HG02885 (cell line): ENCODE data around the gene TMCC1.
"Not testable (repeated sequence)": the region's sequence is repeated elsewhere in the genome, so short reads cannot be mapped to it uniquely, and the experiment has no call there.

Source experiments
- ATAC-seq: cut with Tn5 transposase; IDR thresholded peaks from one replicate; pipeline ENCODE4 v1.9.1; 2021; ENCODE audit warnings: mild to moderate bottlenecking; ENCODE audit not compliant: unreplicated experiment, poor library complexity

Gene TMCC1

DNA sequence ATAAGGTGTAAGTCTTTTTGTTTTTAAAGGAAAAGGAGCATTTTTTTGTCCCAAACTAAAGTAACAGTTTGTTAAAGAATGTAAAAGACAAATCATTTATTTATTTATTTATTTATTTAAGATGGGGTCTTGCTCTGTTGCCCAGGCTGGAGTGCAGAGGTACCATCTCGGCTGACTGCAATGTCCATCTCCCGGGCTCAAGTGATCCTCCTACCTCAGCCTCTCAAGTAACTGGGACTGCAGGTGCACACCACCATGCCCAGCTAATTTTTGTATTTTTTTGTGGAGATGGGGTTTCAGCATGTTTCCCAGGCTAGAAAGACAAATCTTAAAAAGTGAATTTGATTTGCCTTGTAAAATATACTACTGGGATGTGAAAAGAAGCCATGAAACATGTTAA is 200.8 kb downstream of the TMCC1 start:
- ATAC-seq = no peak

DNA sequence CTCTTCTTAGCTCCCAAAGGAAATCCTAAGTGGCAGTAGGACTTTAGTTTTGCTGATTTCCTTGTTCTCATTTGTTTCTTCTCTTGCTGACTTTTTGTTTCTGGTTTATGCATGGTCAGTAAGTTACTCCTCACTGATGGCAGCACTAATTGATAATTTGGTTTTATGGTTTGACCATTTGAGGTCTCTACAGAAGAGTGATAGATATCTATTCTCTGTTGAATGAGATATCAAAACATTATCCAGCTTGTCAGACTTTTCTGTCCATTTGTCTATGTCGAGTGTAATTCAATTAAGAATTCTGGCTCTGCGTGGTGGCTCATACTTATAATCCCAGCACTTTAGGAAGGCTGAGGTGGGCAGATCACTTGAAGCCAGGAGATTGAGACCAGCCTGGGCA is 202.5 kb downstream of the TMCC1 start:
- ATAC-seq = no peak

DNA sequence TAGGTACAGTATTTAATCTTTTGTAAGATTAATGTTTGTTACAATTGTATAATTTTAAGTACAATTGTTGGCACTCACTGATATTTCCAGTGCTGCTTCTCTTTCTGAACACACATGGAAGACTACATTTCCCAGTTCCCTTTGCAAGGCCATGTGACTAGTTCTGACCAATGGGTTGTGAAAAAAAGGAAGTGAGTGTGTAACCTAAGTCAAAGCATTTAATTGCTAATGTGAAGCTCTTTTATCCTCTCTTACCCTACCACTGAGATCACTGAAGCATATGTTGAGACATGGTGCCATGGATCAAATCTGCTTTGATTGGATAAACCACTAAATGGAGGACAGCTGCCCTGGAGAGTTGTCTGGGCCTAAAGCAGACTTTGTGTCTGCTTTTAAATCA is 203.1 kb downstream of the TMCC1 start:
- ATAC-seq = peak; percentile 85

DNA sequence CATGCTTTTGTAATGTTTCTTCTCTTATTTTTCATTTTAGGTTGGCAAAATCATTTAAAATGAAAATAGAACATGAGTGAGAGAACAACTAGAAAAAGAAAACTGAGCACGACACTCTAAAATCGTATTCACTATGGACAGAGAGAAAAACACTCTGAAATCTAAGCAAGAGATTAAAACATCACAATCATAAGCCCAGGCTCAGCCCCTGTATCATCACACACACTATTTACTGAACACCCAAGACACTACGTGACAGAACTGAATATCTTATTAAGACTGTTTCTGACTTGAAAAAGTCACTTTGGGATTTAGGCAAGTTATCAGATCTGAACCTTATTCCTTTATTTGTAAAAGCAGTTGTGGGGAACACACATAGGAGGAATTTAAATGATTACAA is 204.5 kb downstream of the TMCC1 start:
- no peak for ATAC-seq

DNA sequence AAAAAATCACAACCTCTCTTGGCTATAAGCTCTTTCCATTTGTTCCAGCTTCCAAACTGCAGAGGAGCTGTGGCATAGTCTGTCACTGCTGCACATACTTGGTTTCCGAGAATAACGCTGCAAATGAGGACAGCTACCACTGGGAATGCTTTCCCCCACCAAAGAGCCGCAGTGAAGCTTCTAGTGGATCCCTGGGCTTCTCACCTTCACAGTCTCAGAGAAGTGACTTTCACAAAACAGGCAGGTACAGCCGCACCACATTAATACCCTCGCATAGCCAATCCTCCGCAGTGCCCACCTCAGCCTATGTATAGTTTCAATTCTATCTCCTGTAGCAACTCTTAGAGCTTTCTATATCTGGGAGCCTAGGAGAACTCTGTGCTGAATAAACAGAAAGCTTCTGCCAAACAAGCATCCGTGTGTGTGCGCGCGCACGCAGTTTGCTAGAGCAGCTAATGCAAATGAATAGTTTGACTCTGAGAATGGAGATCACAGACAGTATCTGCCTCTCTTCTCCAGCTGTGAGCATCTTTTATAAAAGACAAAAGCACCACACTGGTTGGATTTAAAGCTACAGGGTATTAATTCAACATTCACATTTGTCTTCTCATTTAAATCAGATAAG is 205.1 kb downstream of the TMCC1 start:
- ATAC-seq = no peak

DNA sequence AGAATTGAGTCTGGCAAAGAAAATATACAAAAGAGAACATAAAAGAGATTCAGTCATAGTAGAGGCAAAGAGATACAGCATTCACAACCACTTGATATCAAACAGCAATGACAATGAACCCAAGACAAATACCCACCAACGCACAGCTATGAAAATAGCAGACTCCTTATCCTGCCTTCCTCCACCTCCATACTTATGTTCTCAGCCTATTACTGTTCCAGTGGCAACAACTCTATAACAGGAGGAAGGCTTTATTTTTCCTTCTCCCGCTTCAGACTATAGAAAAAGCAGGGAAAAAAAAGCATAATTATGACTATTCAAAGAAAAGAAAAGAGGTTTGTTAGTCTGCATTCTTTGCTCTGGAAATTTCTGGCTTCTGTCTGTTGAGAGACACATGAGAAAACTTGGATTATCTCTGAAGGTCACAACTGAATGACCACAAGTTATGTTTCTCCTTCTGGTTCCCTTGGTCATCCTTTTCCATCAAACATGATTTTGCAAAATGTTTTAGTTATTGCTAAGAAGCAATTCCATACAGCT is 205.9 kb downstream of the TMCC1 start:
- no peak for ATAC-seq

DNA sequence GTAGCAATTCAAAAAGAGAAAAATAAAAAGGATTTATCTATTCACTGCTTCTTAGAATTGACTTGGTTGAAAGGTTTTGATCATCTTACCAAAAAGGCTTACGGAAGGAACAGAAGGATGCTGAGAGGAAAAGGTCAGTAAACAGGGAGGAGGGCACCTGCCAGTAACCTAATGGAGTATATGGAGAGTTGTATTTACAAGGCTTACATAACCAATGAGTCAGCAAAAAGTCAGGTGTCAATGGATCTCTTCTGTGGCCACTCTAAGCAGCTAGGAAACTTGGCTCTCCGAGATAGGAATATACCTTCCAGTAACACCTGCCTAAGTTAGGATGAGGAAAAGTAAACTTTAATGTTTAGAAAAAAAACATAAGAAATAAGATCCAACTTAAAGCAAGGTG is 206.6 kb downstream of the TMCC1 start:
- no peak for ATAC-seq

DNA sequence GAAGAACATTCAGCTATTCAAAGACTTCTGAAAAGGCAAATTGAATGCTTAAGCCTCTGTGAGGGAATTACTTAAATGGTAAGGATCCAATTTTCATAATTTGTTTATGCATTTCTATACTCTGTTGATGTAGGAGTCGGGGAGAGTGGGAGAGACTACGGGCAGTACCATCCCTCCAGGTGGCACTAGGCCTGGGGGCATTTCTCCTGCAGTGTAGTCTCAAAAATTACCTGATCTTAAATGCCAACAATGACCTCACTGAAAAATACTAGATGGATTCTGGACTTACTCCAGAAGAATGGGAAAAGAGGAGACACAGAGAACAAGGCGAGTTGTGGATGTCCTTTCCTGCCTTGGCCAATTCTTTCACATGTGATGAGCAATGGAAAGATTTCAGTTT is 209.2 kb downstream of the TMCC1 start:
- no peak for ATAC-seq

DNA sequence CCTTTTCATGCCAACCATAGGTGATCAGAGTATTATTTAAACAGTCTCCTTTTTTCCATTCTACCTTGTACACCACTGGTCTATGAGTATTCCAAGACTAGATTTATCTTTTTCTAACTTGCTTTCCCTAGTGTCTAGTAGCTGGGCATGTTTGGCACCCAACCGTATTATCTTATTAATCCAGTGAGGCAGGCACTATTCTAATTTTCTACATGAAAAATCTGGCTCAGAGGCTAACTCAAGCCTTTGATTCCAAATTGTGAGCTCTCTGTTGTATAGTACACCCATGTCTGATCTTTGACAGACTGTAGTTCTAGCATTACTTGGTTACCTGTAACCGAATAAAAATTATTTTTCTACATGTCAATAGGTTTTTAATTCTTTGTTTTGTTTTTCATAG is 210.3 kb downstream of the TMCC1 start:
- no peak for ATAC-seq

DNA sequence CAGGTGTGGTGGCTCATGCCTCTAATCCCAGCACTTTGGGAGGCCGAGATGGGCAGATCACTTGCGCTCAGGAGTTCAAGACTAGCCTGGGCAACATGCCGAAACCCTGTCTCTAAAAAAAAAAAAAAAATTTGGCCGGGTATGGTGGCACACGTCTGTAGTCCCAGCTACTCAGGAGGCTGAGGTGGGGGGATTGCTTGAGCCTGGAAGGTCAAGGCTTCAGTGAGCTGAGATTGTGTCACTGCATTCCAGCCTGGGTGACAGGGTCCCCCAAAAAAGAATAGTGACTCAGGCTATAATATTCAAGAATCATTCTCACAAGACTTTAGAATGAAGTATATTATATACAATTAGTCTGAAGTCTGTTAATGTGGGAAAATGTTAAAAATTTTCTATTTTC is 216.5 kb downstream of the TMCC1 start:
- ATAC-seq = no peak

DNA sequence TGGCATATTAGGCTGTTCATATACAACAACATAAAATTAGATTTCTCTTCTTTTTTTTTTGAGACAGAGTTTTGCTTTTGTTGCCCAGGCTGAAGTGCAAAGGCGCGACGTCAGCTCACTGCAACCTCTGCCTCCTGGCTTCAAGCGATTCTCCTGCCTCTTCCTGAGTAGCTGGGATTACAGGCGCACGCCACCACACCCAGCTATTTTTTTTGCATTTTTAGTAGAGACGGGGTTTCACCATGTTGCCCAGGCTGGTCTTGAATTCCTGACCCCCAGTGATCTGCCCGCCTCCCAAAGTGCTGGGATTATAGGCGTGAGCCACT is 218.8 kb downstream of the TMCC1 start:
- ATAC-seq = not testable (repeated sequence)

DNA sequence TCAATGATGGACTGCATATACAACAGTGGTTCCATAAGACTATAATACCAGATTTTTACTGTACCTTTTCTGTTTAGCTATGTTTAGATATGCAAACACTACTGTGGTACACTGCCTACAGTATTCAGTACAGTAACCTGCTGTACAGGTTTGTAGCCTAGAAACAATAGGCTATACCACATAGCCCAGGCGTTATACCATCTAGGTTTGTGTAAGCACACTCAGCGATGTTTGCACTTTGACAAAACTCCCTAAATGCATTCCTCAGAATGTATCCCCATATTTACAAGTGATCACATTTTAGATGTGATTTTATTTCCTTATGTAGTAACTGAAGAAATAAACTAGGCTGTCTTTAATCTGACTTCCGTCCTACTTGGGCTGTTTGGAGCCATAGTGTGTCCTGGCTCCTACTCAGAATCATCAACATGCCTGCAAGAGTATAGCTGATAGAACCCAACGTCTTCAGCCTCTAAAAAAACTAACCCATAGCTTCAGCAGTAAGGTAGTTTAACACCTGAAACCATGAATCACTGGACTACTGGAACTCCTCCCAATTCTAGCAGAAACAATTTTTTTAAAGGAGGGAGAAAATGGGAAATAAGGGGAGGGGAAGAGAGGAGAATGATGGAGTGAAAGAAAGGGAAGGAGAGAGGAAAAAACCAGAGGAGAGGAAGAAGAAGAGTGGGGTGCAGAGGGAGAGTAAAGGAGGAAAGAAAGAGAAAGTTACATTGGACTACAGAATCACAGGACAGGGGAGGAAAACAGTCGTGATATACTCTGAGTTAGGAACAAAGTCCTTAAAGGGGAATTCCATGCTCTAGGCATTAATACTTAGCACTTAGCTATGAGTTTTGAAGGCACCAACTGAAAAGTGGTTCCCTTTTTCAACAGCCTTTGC is 219.4 kb downstream of the TMCC1 start:
- ATAC-seq = no peak

DNA sequence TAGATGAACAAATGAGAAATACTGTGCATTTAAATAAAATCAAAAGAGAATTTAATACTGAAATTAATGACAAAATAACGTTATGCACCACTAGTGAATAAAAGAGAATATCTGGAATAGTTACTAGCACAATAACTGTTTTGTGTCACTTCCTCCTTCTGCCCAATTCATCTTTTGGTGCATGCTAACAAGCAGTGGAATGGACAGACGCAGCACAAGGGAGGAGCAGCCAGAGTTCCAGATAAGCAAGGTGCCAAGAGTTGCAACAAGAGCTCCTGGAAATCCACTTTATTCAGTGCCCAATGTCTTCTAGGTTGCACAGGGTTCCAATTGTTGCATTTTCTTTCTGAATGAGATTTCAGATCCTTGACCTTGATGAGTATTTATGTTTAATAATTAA is 220.5 kb downstream of the TMCC1 start:
- ATAC-seq = no peak

DNA sequence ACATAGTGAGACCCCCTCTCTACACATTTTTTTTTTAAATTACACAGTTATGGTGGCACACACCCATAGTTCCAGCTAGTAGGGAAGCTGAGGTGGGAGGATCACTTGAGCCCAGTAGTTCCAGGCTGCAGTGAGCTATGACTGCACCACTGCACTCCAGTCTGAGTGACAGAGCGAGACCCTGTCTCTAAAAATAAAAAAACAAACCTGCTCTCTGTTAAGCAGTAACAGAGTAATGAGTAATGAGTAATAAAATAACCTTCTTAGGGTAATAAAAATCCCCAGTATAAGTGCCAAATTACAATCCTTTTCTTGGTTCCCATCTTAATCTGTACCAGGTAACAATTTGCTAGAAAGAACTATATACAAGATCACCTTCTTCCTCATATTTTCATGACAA is 221.1 kb downstream of the TMCC1 start:
- ATAC-seq = no peak

DNA sequence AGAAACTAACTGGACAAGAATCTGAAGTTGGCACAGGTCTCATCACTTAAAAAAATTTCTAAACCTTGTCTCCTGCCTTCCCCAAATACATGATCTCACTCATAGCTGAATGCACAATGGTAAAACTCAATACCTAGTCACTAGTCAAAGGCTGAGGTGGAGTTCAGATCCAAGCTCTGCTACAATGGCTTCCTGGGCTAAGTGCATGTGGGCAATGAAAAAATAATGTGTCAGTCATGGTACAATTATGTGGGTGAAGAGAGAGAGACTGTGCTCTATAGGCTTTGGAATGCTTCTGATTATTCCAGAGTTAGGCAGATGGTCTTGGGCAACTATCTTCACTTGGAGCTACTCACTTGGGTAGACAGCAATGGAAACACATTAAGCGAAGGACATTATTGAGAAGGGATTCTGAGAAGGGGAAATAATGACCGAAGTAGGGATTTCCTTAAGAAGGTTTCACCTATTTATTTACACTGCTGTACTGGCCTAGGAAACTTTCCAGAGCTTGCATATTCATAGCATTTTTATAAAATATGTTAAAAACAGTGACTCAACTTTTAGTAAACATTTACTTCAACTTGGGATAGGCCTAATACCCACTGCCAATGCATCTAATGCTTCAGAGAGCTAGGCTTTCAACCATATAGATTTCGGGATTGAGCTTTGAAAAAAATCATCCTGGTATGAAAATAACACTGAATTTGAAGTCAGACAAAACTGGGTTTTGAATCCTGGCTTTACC is 228.3 kb downstream of the TMCC1 start:
- ATAC-seq = no peak

DNA sequence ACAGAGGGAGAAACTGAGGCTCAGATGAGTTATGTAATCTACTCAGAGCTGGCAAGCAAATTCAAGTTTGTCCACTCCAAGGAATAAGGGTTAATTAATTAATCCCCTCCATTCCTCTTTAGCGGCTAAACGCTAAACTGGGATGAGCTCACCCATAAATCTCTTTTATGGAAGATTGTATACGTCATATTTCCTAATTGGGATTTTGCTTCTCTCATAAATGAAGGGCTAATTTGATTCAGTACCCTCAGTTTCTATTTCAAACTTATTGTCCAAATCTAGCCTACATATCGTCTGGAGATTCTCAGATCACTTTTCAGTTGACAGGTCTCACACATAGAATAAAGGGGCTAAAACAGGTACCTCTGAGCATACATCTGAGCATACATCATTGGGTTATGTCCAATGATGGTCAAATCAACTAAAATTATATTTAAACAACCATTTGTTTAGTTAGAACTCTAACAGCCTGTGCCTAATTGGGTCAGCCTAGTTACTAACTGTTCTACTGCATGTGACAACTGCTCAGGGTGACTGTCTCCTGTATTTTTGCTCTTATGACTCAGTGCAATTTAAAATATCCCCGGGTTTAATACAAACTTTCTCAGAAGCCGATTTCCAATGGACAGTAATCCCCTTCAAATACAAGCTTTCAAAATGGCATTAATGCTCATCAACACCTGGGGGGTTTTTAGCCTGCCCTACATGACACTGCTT is 229.4 kb downstream of the TMCC1 start:
- ATAC-seq = no peak

DNA sequence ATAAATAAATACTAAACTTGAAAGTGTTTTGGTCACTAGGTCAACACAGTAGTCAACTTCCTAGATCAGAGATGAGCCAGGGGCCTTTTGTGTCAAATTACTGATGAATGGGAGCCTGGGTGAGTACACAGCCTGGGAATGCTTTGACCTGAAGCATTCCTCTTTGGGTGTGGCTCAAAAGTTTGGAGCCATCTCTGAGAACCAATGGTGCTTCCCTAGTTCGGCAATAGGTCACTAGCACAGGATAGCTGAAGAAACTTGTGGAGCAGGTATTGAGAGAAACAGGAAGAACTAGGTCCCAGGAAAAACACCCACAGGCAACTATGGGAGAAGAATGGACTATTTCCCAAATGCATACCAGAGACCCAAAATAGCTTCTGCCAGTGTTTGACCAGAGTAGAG is 230.5 kb downstream of the TMCC1 start:
- ATAC-seq = no peak

DNA sequence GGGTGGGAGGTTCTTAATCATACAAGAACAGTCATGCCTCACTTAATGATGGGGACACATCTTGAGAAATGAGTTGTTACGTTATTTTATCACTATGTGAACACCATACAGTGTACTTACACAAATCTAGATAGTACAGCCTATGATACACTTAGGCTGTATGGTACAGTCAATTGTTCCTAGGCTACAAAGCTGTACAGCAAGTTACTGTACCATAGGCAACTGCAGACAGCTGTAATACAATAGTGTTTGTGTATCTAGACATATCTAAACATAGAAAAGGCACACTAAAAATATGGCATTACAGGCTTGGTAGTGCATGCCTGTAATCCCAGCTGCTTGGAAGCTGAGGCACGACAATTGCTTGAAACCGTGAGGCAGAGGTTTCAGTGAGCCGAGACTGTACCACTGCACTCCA is 231.3 kb downstream of the TMCC1 start:
- ATAC-seq = no peak

DNA sequence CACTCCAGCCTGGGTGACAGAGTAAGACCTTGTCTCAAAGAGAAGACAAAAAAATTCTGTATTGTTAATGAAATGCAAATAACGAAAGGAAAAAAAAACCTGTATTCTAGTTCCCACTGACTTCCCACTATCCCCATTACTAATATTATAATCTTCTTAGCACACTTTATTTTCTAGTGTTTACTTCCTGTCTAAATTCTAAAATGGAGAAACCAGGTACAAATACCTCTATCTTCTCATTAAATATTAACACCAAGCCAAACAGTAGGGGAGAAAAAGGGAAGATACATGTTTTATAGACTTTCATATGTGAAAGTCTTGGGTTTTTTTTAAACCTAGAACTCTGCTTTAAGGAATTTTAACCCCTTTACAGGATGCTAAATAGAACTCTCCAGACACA is 231.7 kb downstream of the TMCC1 start:
- ATAC-seq = no peak

DNA sequence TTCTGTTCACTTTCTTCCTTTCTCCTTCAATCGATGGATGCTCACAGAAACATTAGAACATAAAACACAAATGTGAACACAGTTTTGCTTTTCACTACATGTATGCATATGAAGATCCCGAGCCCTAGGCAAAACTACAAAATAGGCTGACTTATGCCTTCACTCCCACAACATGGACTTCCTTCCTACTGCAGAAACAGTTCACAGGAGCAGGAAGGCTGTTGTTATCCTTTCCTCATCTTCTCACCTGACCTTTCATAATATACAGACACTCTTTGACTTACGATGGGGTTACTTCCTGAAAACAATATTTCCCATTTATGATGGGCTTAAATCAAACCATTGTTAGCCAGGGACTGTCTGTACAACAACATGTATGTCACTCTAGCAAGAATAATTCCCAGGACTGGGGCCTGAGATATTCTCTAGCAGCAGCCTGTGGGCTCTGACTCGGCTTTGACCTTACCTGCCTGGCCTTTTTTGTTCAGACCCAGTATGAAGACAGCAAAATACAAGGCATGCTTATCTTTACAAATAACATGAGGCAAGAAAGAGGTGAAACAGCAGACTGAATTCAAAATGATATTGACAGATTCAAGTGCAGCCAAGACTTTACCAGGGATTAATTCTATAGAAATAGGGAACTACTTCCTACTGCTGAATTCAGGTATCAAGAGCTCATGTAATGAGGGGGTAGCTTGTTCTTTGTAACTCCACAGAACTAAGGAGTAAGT is 235.2 kb downstream of the TMCC1 start:
- no peak for ATAC-seq
